NCI-H2227 (cell line): Measurements from ENCODE around the gene FAM168A.

Source experiments
- DNase-seq: peaks from one replicate; lab custom pipeline; 2025; ENCODE audit not compliant: unreplicated experiment; lab: John Stamatoyannopoulos, UW

Gene FAM168A

GRCh38 chr11:73404506-73405145, 193.3 kb downstream of the FAM168A start:
- no peak for DNase-seq

- no peak for DNase-seq
Observed at GRCh38 chr11:73404048-73404447, 193.9 kb downstream of the FAM168A start.

- no peak for DNase-seq
Observed at GRCh38 chr11:73403541-73403940, 194.4 kb downstream of the FAM168A start.

GRCh38 chr11:73402834-73403185, 195.1 kb downstream of the FAM168A start:
- DNase-seq, result peak; percentile 26

GRCh38 chr11:73401924-73402833, 195.7 kb downstream of the FAM168A start:
- no peak for DNase-seq

- no peak for DNase-seq
Observed at GRCh38 chr11:73401217-73401923, 196.5 kb downstream of the FAM168A start.

GRCh38 chr11:73400293-73400692, 197.6 kb downstream of the FAM168A start:
- DNase-seq, result no peak

- no peak for DNase-seq
Observed at GRCh38 chr11:73399636-73400035, 198.3 kb downstream of the FAM168A start.

- DNase-seq, result no peak
Observed at GRCh38 chr11:73399159-73399590, 198.7 kb downstream of the FAM168A start.

- DNase-seq, result no peak
Observed at GRCh38 chr11:73398721-73399120, 199.2 kb downstream of the FAM168A start.

GRCh38 chr11:73398132-73398526, 199.8 kb downstream of the FAM168A start:
- no peak for DNase-seq

- no peak for DNase-seq
Observed at GRCh38 chr11:73397468-73398131, 200.3 kb downstream of the FAM168A start.

GRCh38 chr11:73396985-73397384, 200.9 kb downstream of the FAM168A start:
- DNase-seq, result no peak

GRCh38 chr11:73396251-73396930, 201.5 kb downstream of the FAM168A start:
- DNase-seq, result no peak

GRCh38 chr11:73395297-73396208, 202.4 kb downstream of the FAM168A start:
- no peak for DNase-seq

- DNase-seq, result no peak
Observed at GRCh38 chr11:73394416-73395296, 203.3 kb downstream of the FAM168A start.

GRCh38 chr11:73393479-73394415, 204.2 kb downstream of the FAM168A start:
- peak; percentile 81 for DNase-seq

GRCh38 chr11:73393011-73393380, 204.9 kb downstream of the FAM168A start:
- no peak for DNase-seq
